HG03039 (cell line): ENCODE results near the gene OR2F1.
A peak's percentile ranks its signal among the peaks of the same experiment; 100 is the strongest.

ENCODE experiments used
- ATAC-seq: cut with Tn5 transposase; IDR thresholded peaks from one replicate; pipeline ENCODE4 v1.9.1; 2021; ENCODE audit warnings: mild to moderate bottlenecking, moderate library complexity; ENCODE audit not compliant: unreplicated experiment

OR2F1 gene

GRCh38 chr7:143954544-143954943 lies at the start of gene OR2F1:
Gene OR2F1, plus strand, starts transcription at chr7:143954844. Its CDS starts 5,127 bp downstream, at chr7:143959971.
- ATAC-seq, result no peak

GRCh38 chr7:143905509-143905908 lies 49.1 kb upstream of the OR2F1 start:
- no peak for ATAC-seq

GRCh38 chr7:143906151-143906550 lies 48.5 kb upstream of the OR2F1 start:
- no peak for ATAC-seq

GRCh38 chr7:143906895-143907294 lies 47.7 kb upstream of the OR2F1 start:
- no peak for ATAC-seq

GRCh38 chr7:143908120-143908519 lies 46.5 kb upstream of the OR2F1 start:
- no peak for ATAC-seq

- ATAC-seq, result no peak
Measured at GRCh38 chr7:143909863-143910262, 44.8 kb upstream of the OR2F1 start.

GRCh38 chr7:143910473-143911248 lies 44.0 kb upstream of the OR2F1 start:
- ATAC-seq, result no peak

GRCh38 chr7:143913945-143914615 lies 40.6 kb upstream of the OR2F1 start:
- no peak for ATAC-seq

- no peak for ATAC-seq
Measured at GRCh38 chr7:143914938-143915652, 39.5 kb upstream of the OR2F1 start.

GRCh38 chr7:143924851-143925250 lies 29.8 kb upstream of the OR2F1 start:
- ATAC-seq, result no peak

- ATAC-seq, result peak; percentile 67
Measured at GRCh38 chr7:143929224-143929920, 25.3 kb upstream of the OR2F1 start.

- ATAC-seq, result no peak
Measured at GRCh38 chr7:143931739-143932138, 22.9 kb upstream of the OR2F1 start.

GRCh38 chr7:143934526-143935325 lies 19.9 kb upstream of the OR2F1 start, which contains the start of gene OR2F2:
Gene OR2F2, plus strand, starts transcription at chr7:143935233. Its CDS starts 0 bp downstream, at chr7:143935233.
- ATAC-seq, result no peak

GRCh38 chr7:143936087-143937009 lies 18.3 kb upstream of the OR2F1 start:
- no peak for ATAC-seq

GRCh38 chr7:143938379-143939243 lies 16.0 kb upstream of the OR2F1 start:
- no peak for ATAC-seq

- ATAC-seq, result no peak
Measured at GRCh38 chr7:143945423-143945822, 9.2 kb upstream of the OR2F1 start.

- no peak for ATAC-seq
Measured at GRCh38 chr7:143947111-143947510, 7.5 kb upstream of the OR2F1 start.

- no peak for ATAC-seq
Measured at GRCh38 chr7:143948733-143949132, 5.9 kb upstream of the OR2F1 start.
